T-cell (primary cell): ENCODE data around the gene LILRB4. TPM values are rescaled to one million over a fixed set of nuclear protein-coding genes. Genes with fewer than 3 reads are reported as not detected.
A peak's percentile ranks its signal among the peaks of the same experiment; 100 is the strongest.
"Not testable (repeated sequence)": the region's sequence is repeated elsewhere in the genome, so short reads cannot be mapped to it uniquely, and the experiment has no call there.

Source experiments
- ATAC-seq, 4 experiments: fragments of 200-7000 bp in 3 of 4; fragments of 150-1000 bp in 1 of 4; cut with Tn5 transposase; replicated peaks in 1 of 4; 1 replicate in 3 of 4; 2 replicates in 1 of 4; pipeline ENCODE4 v1.10.0; 2021; ENCODE audit warnings: moderate library complexity in 3 of 4, mild to moderate bottlenecking in 2 of 4, moderate number of reproducible peaks in 1 of 4
- CTCF ChIA-PET, 2 donors: fragments of 300-600 bp; sonication (Branson Sonifier 250); formaldehyde crosslinking; loops; one replicate each; lab custom pipeline; 2022; ENCODE audit warnings: antibody characterized with exemption in 2 of 2; lab: Charles Lee
- POLR2A ChIA-PET, 2 donors: fragments of 300-600 bp; sonication (Branson Sonifier 250); formaldehyde crosslinking; loops; one replicate each; lab custom pipeline; 2022; ENCODE audit warnings: antibody characterized with exemption in 2 of 2; lab: Charles Lee
- DNase-seq, 35 experiments: peaks; one replicate each; pipeline versions ENCODE4 v3.0.0 to v3.0.0-alpha.2; 2013 to 2023
- H3K27ac ChIP-seq: one replicate; pipeline ENCODE4 v1.5.1; 2013; ENCODE audit warnings: low read length
- H3K27me3 ChIP-seq, 2 experiments: replicated peaks in 1 of 2; 1 replicate in 1 of 2; 2 replicates in 1 of 2; pipeline versions ENCODE4 v1.6.1 to v1.7.0; 2013; ENCODE audit warnings: low read length in 1 of 2, mixed read lengths in 1 of 2; ENCODE audit not compliant: control insufficient read depth in 2 of 2, insufficient read depth in 2 of 2; ENCODE audit errors: extremely low read depth in 1 of 2
- H3K36me3 ChIP-seq, 2 donors: 1 replicate in 1 of 2; 2 replicates in 1 of 2; pipeline versions ENCODE4 v1.6.1 to v1.7.0; 2013; ENCODE audit warnings: low read length in 1 of 2; ENCODE audit not compliant: control insufficient read depth in 2 of 2, insufficient read depth in 1 of 2; ENCODE audit errors: extremely low read depth in 1 of 2
- H3K4me1 ChIP-seq, 2 experiments: 1 replicate in 1 of 2; 2 replicates in 1 of 2; pipeline versions ENCODE4 v1.6.1 to v1.7.0; 2013; ENCODE audit warnings: low read length in 2 of 2, mixed read lengths in 1 of 2; ENCODE audit not compliant: insufficient read depth in 2 of 2, control insufficient read depth in 1 of 2; ENCODE audit errors: extremely low read depth in 1 of 2
- H3K4me3 ChIP-seq, 2 donors: 1 replicate in 1 of 2; 2 replicates in 1 of 2; pipeline versions ENCODE4 v1.5.1 to v1.7.0; 2013; ENCODE audit warnings: mild to moderate bottlenecking in 2 of 2, low read length in 1 of 2, moderate library complexity in 1 of 2; ENCODE audit not compliant: control insufficient read depth in 1 of 2; ENCODE audit errors: extremely low read depth in 1 of 2
- H3K9me3 ChIP-seq: 2 replicates; pipeline ENCODE4 v1.7.0; 2013
- H3K27ac Mint-ChIP-seq, 2 donors: one replicate each; pipeline ENCODE4 v1.8.0; 2020 to 2021; ENCODE audit warnings: mild to moderate bottlenecking in 2 of 2, mixed read lengths in 2 of 2
- H3K27me3 Mint-ChIP-seq, 2 donors: one replicate each; pipeline ENCODE4 v1.8.0; 2021 to 2022; ENCODE audit warnings: mixed read lengths in 2 of 2
- H3K36me3 Mint-ChIP-seq: one replicate; pipeline ENCODE4 v1.8.0; 2021; ENCODE audit warnings: mixed read lengths
- H3K4me1 Mint-ChIP-seq, 3 donors: one replicate each; pipeline ENCODE4 v1.8.0; 2020 to 2022; ENCODE audit warnings: mixed read lengths in 3 of 3, mild to moderate bottlenecking in 1 of 3
- H3K4me3 Mint-ChIP-seq, 3 donors: one replicate each; pipeline ENCODE4 v1.8.0; 2020 to 2022; ENCODE audit warnings: mild to moderate bottlenecking in 3 of 3, mixed read lengths in 3 of 3, moderate library complexity in 3 of 3
- H3K9me3 Mint-ChIP-seq, 3 donors: one replicate each; pipeline ENCODE4 v1.8.0; 2020 to 2022; ENCODE audit warnings: mixed read lengths in 3 of 3
- WGBS: methylation state at CpG from one replicate; pipeline ENCODE4 v1.1.5; 2013; ENCODE audit warnings: missing lambda C conversion rate; ENCODE audit not compliant: insufficient coverage; 5-methylcytosine and 5-hydroxymethylcytosine counted together
- total RNA-seq, 35 experiments: library from RNA in 6 of 35; stranded (reverse) in 6 of 35; fragments of 120-200 nt in 1 of 35; gene quantifications; one replicate each; pipeline versions ENCODE4 v1.2.1 to v1.2.4 and lab custom pipeline; 2013 to 2026

Gene LILRB4
- total RNA-seq, 5 donors from 2014 or later (not counting 1 experiment from before 2014, with no cell fraction given): 0.20 to 0.59 TPM; not detected in 3

GRCh38 chr19:54677217-54677616 lies 14.4 kb downstream of the LILRB4 start:
- ChIA-PET POLR2A (no interaction called here), CTCF (interaction anchor here in 1 of 2 donors (0.6 to 0.7 kb wide), 2 partner anchors 199 to 238 kb away, joined by 3 read pairs; no protein-coding TSS in a partner anchor)
- Histone ChIP-seq H3K27ac (no peak overlapping the region), H3K4me3 (no peak overlapping the region), H3K4me1 (no peaks in the 10 kb centered on the region), H3K27me3 (peaks cover 0 to 15% of the 10 kb centered on the region in 2 experiments), H3K36me3 (no peaks in the 10 kb centered on the region), H3K9me3 (no peaks in the 10 kb centered on the region)
- Mint-ChIP-seq H3K27ac (no peak overlapping the region), H3K27me3 (peaks cover 10 to 19% of the 10 kb centered on the region in 2 donors), H3K4me3 (no peak overlapping the region), H3K36me3 (no peaks in the 10 kb centered on the region), H3K9me3 (no peaks in the 10 kb centered on the region), H3K4me1 (no peaks in the 10 kb centered on the region)
- ATAC-seq (no peak), DNase-seq (no peak)
- 36% methylated on average over 1 of the region's 4 CpGs for WGBS

- H3K9me3 ChIP-seq, CTCF ChIA-PET, H3K4me1 Mint-ChIP-seq, H3K4me3 Mint-ChIP-seq, H3K36me3 ChIP-seq, H3K27ac ChIP-seq, H3K4me3 ChIP-seq, POLR2A ChIA-PET, H3K36me3 Mint-ChIP-seq, H3K9me3 Mint-ChIP-seq, DNase-seq, H3K4me1 ChIP-seq, H3K27ac Mint-ChIP-seq, ATAC-seq: not testable (repeated sequence)
- H3K27me3 Mint-ChIP-seq: peaks cover 19 to 21% of the 10 kb centered on the region in 2 donors
- 20% methylated on average over 1 of the region's 12 CpGs for WGBS
- H3K27me3 ChIP-seq: peaks cover 0 to 13% of the 10 kb centered on the region in 2 experiments
Observed at GRCh38 chr19:54681596-54681995, 18.8 kb downstream of the LILRB4 start.

- H3K36me3 Mint-ChIP-seq: no peaks in the 10 kb centered on the region
- H3K4me3 Mint-ChIP-seq: no peak overlapping the region
- POLR2A ChIA-PET: no interaction called here
- Histone ChIP-seq H3K27me3 (peaks cover 0 to 8% of the 10 kb centered on the region in 2 experiments), H3K36me3 (no peaks in the 10 kb centered on the region), H3K9me3 (no peaks in the 10 kb centered on the region), H3K4me1 (no peaks in the 10 kb centered on the region), H3K4me3 (no peak overlapping the region), H3K27ac (no peak overlapping the region)
- no peak overlapping the region for H3K27ac Mint-ChIP-seq
- no CpG with 5 or more reads among the region's 7 CpGs for WGBS
- ATAC-seq (no peak), DNase-seq (no peak)
- no peaks in the 10 kb centered on the region for H3K4me1 Mint-ChIP-seq
- peaks cover 22 to 28% of the 10 kb centered on the region in 2 donors for H3K27me3 Mint-ChIP-seq
- no peaks in the 10 kb centered on the region for H3K9me3 Mint-ChIP-seq
- CTCF ChIA-PET: interaction anchor here in 1 of 2 donors (0.7 to 1.4 kb wide), 2 partner anchors 8 to 1369 kb away, joined by 3 to 6 read pairs; no protein-coding TSS in a partner anchor
Observed at GRCh38 chr19:54682306-54682856, 19.6 kb downstream of the LILRB4 start.

GRCh38 chr19:54684527-54684926 lies 21.7 kb downstream of the LILRB4 start:
- Histone ChIP-seq H3K36me3 (no peaks in the 10 kb centered on the region), H3K27ac (no peak overlapping the region), H3K4me1 (no peaks in the 10 kb centered on the region), H3K27me3 (peaks cover 0 to 8% of the 10 kb centered on the region in 2 experiments), H3K9me3 (no peaks in the 10 kb centered on the region), H3K4me3 (no peak overlapping the region)
- Mint-ChIP-seq H3K9me3 (no peaks in the 10 kb centered on the region), H3K4me3 (no peak overlapping the region), H3K4me1 (no peaks in the 10 kb centered on the region), H3K36me3 (no peaks in the 10 kb centered on the region), H3K27ac (peak overlapping the region in 1 of 2 donors; percentile 36), H3K27me3 (peaks cover 24 to 33% of the 10 kb centered on the region in 2 donors)
- ChIA-PET POLR2A (no interaction called here), CTCF (interaction anchor here in 1 of 2 donors (0.5 kb wide), 1 partner anchor 10 kb away, joined by 3 read pairs; no protein-coding TSS in a partner anchor)
- ATAC-seq (no peak), DNase-seq (peak in 1 of 35 experiments; percentile 20)
- WGBS: 0% methylated on average over 1 of the region's 3 CpGs

- CTCF ChIA-PET: no interaction called here
- H3K27ac ChIP-seq: no peak overlapping the region
- Mint-ChIP-seq H3K4me3 (no peak overlapping the region), H3K27me3 (peaks cover 44 to 48% of the 10 kb centered on the region in 2 donors), H3K36me3 (no peaks in the 10 kb centered on the region), H3K27ac (no peak overlapping the region), H3K9me3 (peaks cover 0 to 9% (median 0%) of the 10 kb centered on the region in 3 donors), H3K4me1 (peaks cover 0 to 4% (median 0%) of the 10 kb centered on the region in 3 donors)
- peaks cover 0 to 4% of the 10 kb centered on the region in 2 experiments for H3K4me1 ChIP-seq
- 81% methylated on average over 5 of the region's 9 CpGs for WGBS
- DNase-seq (no peak), ATAC-seq (no peak)
- H3K4me3 ChIP-seq: no peak overlapping the region
- H3K27me3 ChIP-seq: peaks cover 0 to 25% of the 10 kb centered on the region in 2 experiments
- no peaks in the 10 kb centered on the region for H3K36me3 ChIP-seq
- H3K9me3 ChIP-seq: no peaks in the 10 kb centered on the region
- POLR2A ChIA-PET: no interaction called here
Observed at GRCh38 chr19:54691582-54692297, 29.0 kb downstream of the LILRB4 start.

- no peak for ATAC-seq
- CTCF ChIA-PET: no interaction called here
- H3K27ac Mint-ChIP-seq: no peak overlapping the region
Observed at GRCh38 chr19:54692298-54692615, 29.5 kb downstream of the LILRB4 start.

More at GRCh38 chr19:54692298-54692615, 29.5 kb downstream of the LILRB4 start:
- peaks cover 40 to 43% of the 10 kb centered on the region in 2 donors for H3K27me3 Mint-ChIP-seq
- H3K4me3 ChIP-seq: no peak overlapping the region
- POLR2A ChIA-PET: no interaction called here
- no peak overlapping the region for H3K27ac ChIP-seq
- peaks cover 0 to 28% of the 10 kb centered on the region in 2 experiments for H3K27me3 ChIP-seq
- WGBS: 69% methylated on average over 3 of the region's 4 CpGs
- H3K4me3 Mint-ChIP-seq: no peak overlapping the region
- no peak for DNase-seq
- peaks cover 0 to 4% (median 0%) of the 10 kb centered on the region in 3 donors for H3K4me1 Mint-ChIP-seq
- no peaks in the 10 kb centered on the region for H3K36me3 ChIP-seq
- H3K9me3 Mint-ChIP-seq: peaks cover 0 to 9% (median 0%) of the 10 kb centered on the region in 3 donors
- peaks cover 0 to 4% of the 10 kb centered on the region in 2 experiments for H3K4me1 ChIP-seq
- no peaks in the 10 kb centered on the region for H3K36me3 Mint-ChIP-seq
- H3K9me3 ChIP-seq: no peaks in the 10 kb centered on the region
